GM10248 (cell line): ENCODE measurements around the gene HIF1AN.

Experiments
- CTCF ChIA-PET: fragments of 300-600 bp; sonication (Branson Sonifier 250); formaldehyde crosslinking; extraction: SDS; loops from one replicate; lab custom pipeline; 2021; ENCODE audit warnings: antibody characterized with exemption; lab: Yijun Ruan, JAX
- POLR2A ChIA-PET: fragments of 350-650 bp; sonication (Branson Sonifier 250); formaldehyde crosslinking; extraction: SDS; loops from one replicate; lab custom pipeline; 2020; ENCODE audit warnings: antibody characterized with exemption; lab: Yijun Ruan, JAX
- DNase-seq: peaks from one replicate; pipeline ENCODE4 v3.0.0; 2012; ENCODE audit errors: extremely low spot score
- CTCF ChIP-seq: IDR thresholded peaks from 2 replicates; pipeline ENCODE4 v1.5.1; 2012; ENCODE audit warnings: mild to moderate bottlenecking, low read depth; ENCODE audit errors: extremely low read depth, missing control alignments, control extremely low read depth

Gene HIF1AN

DNA sequence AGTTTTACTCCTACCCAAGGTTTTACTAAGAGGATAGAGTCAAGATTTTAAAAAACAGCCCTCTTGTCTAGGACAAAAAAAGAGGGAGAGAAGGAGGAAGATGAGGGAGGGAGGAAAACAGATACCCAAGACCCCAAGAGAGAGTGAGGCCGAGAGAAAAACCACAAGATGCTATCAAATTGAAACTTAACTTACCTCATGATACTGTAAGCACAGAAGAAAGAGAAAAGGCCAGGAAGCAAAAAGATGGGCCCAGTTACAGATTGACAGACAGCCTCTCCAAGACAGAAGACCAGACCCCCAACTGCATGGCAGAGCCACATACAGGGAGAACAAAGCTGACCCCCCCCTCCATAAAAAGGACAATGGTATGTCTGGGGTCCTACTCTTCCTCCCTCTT, 27.5 kb upstream of the HIF1AN start:
- no peak for DNase-seq
- CTCF ChIA-PET, result interaction anchor here (1.0 to 8.2 kb wide), 15 partner anchors 8 to 663 kb away, joined by 3 to 54 read pairs (median 6); partner anchors contain the start of genes HIF1AN, NDUFB8 and SEC31B
- POLR2A ChIA-PET, result interaction anchor here (0.6 kb wide), 1 partner anchor 206 kb away, joined by 3 read pairs; no protein-coding TSS in a partner anchor
- no peak for TF ChIP-seq CTCF

GRCh38 chr10:100508691-100509150, 27.0 kb upstream of the HIF1AN start:
- ChIA-PET CTCF (interaction anchor here (0.7 to 8.2 kb wide), 17 partner anchors 8 to 663 kb away, joined by 3 to 54 read pairs (median 4); partner anchors contain the start of genes HIF1AN, NDUFB8 and SEC31B), POLR2A (interaction anchor here (0.6 kb wide), 1 partner anchor 206 kb away, joined by 3 read pairs; no protein-coding TSS in a partner anchor)
- DNase-seq, result peak; percentile 53
- TF ChIP-seq CTCF, result peak; percentile 34

GRCh38 chr10:100509241-100509840, 26.4 kb upstream of the HIF1AN start:
- no peak for TF ChIP-seq CTCF
- POLR2A ChIA-PET, result no interaction called here
- DNase-seq, result no peak
- CTCF ChIA-PET, result interaction anchor here (0.7 to 8.2 kb wide), 16 partner anchors 9 to 664 kb away, joined by 3 to 54 read pairs (median 4); partner anchors contain the start of genes HIF1AN, NDUFB8 and SEC31B

DNA sequence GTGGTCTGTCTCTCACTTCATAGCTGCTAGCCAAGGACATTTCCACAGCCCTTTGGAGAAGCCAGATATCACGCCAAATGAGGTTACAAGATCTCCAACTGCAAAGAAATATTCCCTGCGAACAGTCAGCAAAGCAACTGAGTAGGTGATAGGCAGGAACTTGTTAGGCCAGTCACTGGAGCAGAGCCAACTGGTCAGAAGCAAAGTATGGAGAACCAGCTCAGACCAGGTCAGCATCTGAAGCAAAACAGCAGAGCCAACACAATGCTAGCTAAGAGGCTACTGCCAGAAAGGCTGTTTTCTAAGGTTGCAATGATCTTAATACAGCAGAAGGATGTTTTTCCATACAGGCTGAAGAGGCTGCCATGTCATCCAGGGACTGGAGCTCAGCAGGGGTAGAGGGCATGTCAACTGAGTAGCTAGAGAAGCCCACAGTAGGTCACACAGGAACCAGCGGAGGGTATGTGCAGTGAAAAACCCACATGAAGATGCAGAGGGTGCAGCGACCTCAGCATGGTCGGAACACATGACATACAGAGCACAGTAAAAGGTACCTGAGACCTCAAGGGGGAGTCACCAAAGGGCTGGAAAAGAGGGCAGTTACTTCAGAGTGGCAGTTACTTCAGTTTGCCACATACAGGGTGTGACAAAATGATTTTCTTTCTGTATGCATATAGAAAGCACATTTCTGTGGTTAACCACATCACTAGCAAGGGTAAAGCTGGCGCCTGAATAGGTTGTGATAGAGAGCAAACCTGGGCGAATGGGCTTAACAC, 25.0 kb upstream of the HIF1AN start:
- DNase-seq, result no peak
- CTCF ChIA-PET, result interaction anchor here (1.2 to 8.2 kb wide), 6 partner anchors 8 to 78 kb away, joined by 5 to 54 read pairs (median 13); partner anchors contain the start of genes HIF1AN and SEC31B
- POLR2A ChIA-PET, result no interaction called here
- no peak for TF ChIP-seq CTCF

- no peak for DNase-seq
- POLR2A ChIA-PET, result no interaction called here
- TF ChIP-seq CTCF, result no peak
- CTCF ChIA-PET, result interaction anchor here (1.0 to 3.0 kb wide), 3 partner anchors 16 to 82 kb away, joined by 3 to 11 read pairs (median 4); no protein-coding TSS in a partner anchor
Measured at GRCh38 chr10:100515612-100516011, 20.1 kb upstream of the HIF1AN start.

DNA sequence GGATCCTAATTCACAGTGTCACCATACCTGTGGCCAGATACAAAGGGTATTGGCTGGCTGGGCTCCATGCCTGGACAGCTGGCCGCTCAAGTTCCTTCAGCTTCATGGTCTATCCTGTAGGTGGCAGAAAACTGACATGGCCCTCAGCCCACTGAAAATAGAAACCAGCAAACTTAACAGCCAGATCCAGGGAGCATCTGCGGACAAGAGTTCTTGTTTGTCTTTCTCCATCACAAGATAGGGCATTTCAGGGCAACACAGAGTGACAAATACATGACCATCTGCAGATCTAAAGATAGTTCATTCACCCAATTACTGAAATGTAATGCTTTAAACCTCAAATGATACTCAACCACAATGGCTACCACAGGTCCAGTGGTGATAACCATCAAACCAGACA, 18.9 kb upstream of the HIF1AN start:
- POLR2A ChIA-PET, result no interaction called here
- DNase-seq, result no peak

More for the DNA sequence above, 18.9 kb upstream of the HIF1AN start:
- TF ChIP-seq CTCF, result peak; percentile 17
- CTCF ChIA-PET, result interaction anchor here (0.7 to 5.5 kb wide), 7 partner anchors 9 to 85 kb away, joined by 3 to 54 read pairs (median 20); partner anchors contain the start of gene HIF1AN
